ENCODE results near the gene PHLPP1. TPM values are rescaled to one million over a fixed set of nuclear protein-coding genes. Genes with fewer than 3 reads are reported as not detected.
A peak's percentile ranks its signal among the peaks of the same experiment; 100 is the strongest.

PHLPP1 gene
- total and polyA plus RNA-seq, 9 of the 15 experiments (the other 6 are each of a cell fraction or from before 2014, with no cell fraction given), result 0.56 to 9.0 (median 4.5) TPM

GRCh38 chr18:62736077-62736855 is 20.9 kb downstream of the PHLPP1 start:
- no TSS peak for BruUV-seq (replicated peaks)
- no peak overlapping the region for H3K4me2 ChIP-seq (ENCODE audit: insufficient read depth, low read length)
- no peaks in the 10 kb centered on the region; the same call in 1 of the 2 replicates for H3K9me3 ChIP-seq (replicated peaks; ENCODE audit: control insufficient read depth, insufficient read depth, low read depth, low read length)
- H3K36me3 ChIP-seq (ENCODE audit: control insufficient read depth, insufficient read depth, low read length), result no peaks in the 10 kb centered on the region
- POLR2A ChIA-PET, result interaction anchor here (1.4 kb wide), 1 partner anchor 11 kb away, joined by 6 read pairs; no protein-coding TSS in a partner anchor
- H3K4me1 ChIP-seq (replicated peaks in 1 of 2; ENCODE audit: control insufficient read depth in 2 of 2, insufficient read depth in 2 of 2, low read length in 2 of 2), result peaks cover 0 to 7% of the 10 kb centered on the region in 2 experiments; a peak in 2 of 5 replicates
- no peak overlapping the region for H3K4me3 ChIP-seq
- no peak for FAIRE-seq
- H3K9me1 ChIP-seq (ENCODE audit: control insufficient read depth, insufficient read depth, low read length), result no peaks in the 10 kb centered on the region
- WGBS (ENCODE audit: insufficient coverage, low coverage, missing lambda C conversion rate), result 81% methylated on average over 2 of the region's 4 CpGs
- no peak overlapping the region for H3K27ac ChIP-seq (ENCODE audit: extremely low read depth, low read depth, low read length)
- no peaks in the 10 kb centered on the region for H4K20me1 ChIP-seq (replicated peaks; ENCODE audit: control insufficient read depth, insufficient read depth, low read length)
- intact Hi-C loops (cut with micrococcal nuclease), result no loop called here
- H2AFZ ChIP-seq (ENCODE audit: low read depth, low read length), result no peak overlapping the region
- in situ Hi-C loops (cut with MboI), result no loop called here
- H3K9ac ChIP-seq (ENCODE audit: insufficient read depth in 1 of 2, low read depth in 2 of 2, low read length in 2 of 2), result no peak overlapping the region
- no peak for TF ChIP-seq KDM5B (IDR thresholded peaks at IDR 0.05; ENCODE audit: insufficient replicate concordance, low read depth, low read length)
- TF ChIP-seq, protein P1, sequence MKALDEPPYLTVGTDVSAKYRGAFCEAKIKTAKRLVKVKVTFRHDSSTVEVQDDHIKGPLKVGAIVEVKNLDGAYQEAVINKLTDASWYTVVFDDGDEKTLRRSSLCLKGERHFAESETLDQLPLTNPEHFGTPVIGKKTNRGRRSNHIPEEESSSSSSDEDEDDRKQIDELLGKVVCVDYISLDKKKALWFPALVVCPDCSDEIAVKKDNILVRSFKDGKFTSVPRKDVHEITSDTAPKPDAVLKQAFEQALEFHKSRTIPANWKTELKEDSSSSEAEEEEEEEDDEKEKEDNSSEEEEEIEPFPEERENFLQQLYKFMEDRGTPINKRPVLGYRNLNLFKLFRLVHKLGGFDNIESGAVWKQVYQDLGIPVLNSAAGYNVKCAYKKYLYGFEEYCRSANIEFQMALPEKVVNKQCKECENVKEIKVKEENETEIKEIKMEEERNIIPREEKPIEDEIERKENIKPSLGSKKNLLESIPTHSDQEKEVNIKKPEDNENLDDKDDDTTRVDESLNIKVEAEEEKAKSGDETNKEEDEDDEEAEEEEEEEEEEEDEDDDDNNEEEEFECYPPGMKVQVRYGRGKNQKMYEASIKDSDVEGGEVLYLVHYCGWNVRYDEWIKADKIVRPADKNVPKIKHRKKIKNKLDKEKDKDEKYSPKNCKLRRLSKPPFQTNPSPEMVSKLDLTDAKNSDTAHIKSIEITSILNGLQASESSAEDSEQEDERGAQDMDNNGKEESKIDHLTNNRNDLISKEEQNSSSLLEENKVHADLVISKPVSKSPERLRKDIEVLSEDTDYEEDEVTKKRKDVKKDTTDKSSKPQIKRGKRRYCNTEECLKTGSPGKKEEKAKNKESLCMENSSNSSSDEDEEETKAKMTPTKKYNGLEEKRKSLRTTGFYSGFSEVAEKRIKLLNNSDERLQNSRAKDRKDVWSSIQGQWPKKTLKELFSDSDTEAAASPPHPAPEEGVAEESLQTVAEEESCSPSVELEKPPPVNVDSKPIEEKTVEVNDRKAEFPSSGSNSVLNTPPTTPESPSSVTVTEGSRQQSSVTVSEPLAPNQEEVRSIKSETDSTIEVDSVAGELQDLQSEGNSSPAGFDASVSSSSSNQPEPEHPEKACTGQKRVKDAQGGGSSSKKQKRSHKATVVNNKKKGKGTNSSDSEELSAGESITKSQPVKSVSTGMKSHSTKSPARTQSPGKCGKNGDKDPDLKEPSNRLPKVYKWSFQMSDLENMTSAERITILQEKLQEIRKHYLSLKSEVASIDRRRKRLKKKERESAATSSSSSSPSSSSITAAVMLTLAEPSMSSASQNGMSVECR (CRISPR knock-in tag; IDR thresholded peaks at IDR 0.05), result no peak
- TF ChIP-seq MXI1 (IDR thresholded peaks at IDR 0.05; ENCODE audit: low read depth, low read length), result no peak
- no peak for TF ChIP-seq ZNF431 (CRISPR knock-in tag; IDR thresholded peaks at IDR 0.05)
- TF ChIP-seq, protein P2, sequence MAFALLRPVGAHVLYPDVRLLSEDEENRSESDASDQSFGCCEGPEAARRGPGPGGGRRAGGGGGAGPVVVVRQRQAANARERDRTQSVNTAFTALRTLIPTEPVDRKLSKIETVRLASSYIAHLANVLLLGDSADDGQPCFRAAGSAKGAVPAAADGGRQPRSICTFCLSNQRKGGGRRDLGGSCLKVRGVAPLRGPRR (CRISPR knock-in tag; IDR thresholded peaks at IDR 0.05), result no peak
- TF ChIP-seq TCF7 (IDR thresholded peaks at IDR 0.05; ENCODE audit: borderline replicate concordance), result no peak
- TF ChIP-seq ZNF561 (CRISPR knock-in tag; conservative IDR thresholded peaks at IDR 0.05), result no peak
- TF ChIP-seq ZNF316 (IDR thresholded peaks at IDR 0.05), result peak; percentile 26; the same call in 1 of the 2 replicates
- H3K79me2 ChIP-seq (ENCODE audit: control insufficient read depth, insufficient read depth, low read length), result peaks cover 58% of the 10 kb centered on the region; the same call in 2 of the 3 replicates
- no peaks in the 10 kb centered on the region for H3K27me3 ChIP-seq (ENCODE audit: control insufficient read depth in 2 of 2, insufficient read depth in 2 of 2, low read length in 2 of 2)
- no peak for DNase-seq (ENCODE audit: extremely low read depth in 1 of 4, low spot score in 3 of 4)
- CTCF ChIA-PET (ENCODE audit: low intra/inter-chr PET ratio), result no interaction called here
- no peak for ATAC-seq
